HG02763 (cell line): Measurements from ENCODE around the gene TMEM150C.
A peak's percentile ranks its signal among the peaks of the same experiment; 100 is the strongest.
"Not testable (repeated sequence)": the region's sequence is repeated elsewhere in the genome, so short reads cannot be mapped to it uniquely, and the experiment has no call there.

ENCODE experiments used
- ATAC-seq: cut with Tn5 transposase; IDR thresholded peaks from one replicate; pipeline ENCODE4 v1.9.1; 2021; ENCODE audit warnings: mild to moderate bottlenecking, moderate library complexity; ENCODE audit not compliant: unreplicated experiment

The TMEM150C gene

DNA sequence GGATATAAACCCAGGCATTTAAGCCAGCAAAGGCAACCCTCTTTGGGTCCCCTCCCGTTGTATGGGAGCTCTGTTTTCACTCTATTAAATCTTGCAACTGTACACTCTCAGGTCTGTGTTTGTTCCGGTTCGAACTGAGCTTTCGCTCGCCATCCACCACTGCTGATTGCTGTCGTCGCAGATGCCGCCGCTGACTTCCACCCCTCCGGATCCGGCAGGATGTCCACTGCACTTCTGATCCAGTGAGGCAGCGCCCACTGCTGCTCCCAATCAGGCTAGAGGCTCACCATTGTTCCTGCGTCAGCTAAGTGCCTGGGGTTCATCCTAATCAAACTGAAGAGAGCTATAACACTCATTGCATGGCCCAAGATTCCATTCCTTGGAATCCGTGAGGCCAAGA is 82.2 kb downstream of the TMEM150C start:
- ATAC-seq: no peak

DNA sequence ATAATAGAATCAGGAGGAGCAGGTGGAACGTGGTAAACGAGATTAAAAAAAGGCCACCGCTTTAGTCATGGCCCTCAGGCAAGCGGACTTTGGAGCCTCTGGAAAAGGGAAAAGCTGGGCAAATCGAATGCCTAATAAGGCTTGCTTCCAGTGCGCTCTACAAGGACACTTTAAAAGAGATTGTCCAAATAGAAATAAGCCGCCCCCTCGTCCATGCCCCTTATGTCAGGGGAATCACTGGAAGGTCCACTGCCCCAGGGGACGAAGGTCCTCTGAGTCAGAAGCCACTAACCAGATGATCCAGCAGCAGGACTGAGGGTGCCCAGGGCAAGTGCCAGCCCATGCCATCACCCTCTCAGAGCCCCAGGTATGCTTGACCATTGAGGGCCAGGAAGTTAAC is 84.3 kb downstream of the TMEM150C start:
- ATAC-seq: not testable (repeated sequence)

DNA sequence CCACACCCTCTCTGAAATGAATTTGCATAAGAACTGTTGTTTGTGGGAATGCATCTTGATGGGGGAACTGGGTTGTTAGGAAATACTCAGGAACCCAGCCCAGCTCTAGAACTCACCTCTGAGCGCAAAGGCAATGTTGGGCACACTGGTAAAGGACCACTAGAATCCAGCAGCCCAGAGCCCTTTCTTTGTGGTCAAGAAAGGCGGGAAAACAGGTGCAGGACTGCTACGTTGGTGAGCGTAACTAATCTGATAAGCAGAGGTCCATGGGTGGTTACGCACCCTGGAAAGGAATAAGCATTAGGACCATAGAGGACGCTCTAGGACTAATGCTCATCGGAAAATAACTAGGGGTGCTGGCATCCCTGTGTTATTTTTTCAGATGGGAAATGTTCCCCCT is 85.9 kb downstream of the TMEM150C start:
- not testable (repeated sequence) for ATAC-seq

DNA sequence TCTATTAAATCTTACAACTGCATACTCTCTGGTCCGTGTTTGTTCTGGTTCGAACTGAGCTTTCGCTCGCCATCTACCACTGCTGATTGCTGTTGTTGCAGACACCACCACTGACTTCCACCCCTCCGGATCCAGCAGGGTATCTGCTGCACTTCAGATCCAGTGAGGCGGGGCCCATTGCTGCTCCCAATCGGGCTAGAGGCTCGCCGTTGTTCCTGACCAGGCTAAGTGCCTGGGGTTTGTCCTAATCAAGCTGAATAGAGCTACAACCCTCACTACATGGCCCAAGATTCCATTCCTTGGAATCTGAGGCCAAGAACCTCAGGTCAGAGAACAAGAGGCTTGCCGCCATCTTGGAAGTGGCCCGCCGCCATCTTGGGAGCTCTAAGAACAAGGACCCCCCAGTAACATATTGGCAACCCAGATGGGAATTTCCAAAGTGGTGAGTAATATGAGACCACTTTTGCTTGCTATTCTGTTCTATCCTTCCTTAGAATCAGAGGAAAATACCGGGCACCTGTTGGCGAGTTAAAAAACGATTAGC is 88.1 kb downstream of the TMEM150C start:
- ATAC-seq: no peak

DNA sequence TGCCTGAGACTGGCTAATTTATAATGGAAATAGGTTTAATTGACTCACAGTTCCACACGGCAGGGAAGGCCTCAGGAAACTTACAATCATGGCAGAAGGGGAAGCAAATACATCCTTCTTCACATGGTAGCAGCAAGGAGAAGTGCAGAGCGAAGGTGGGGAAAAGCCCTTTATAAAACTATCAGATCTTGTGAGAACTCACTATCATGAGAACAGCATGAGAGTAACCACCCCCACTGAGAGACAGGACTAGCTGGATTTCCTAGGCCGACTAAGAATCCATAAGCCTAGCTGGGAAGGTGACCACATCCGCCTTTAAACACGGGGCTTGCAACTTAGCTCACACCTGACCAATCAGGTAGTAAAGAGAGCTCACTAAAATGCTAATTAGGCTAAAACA is 88.7 kb downstream of the TMEM150C start:
- ATAC-seq: not testable (repeated sequence)

DNA sequence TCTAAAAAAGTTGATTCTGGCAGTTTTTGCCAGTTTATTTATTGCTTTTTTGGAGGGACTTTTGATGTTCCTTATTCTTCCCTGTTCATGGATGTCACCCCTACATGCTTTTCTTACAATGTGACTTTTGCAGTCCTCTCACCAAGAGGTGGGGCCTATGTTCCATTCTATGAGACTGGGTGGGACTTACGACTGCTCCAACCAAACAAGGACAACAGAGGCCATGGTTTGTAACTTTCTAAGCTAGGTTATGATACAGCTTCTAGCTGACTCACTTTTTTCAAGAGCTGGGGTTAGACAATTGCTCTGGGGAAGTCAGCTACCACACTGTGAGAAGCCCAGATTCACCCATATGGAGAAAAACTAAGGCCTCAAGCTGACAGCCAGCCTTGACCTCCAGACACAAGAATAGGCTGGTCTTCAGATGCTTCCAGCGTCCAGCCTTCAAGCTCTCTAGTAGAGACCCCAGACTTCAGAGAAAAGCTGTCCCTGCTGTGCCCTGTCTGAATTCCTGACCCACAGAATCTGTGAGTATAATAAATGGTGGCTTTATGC is 91.9 kb downstream of the TMEM150C start:
- ATAC-seq: no peak

DNA sequence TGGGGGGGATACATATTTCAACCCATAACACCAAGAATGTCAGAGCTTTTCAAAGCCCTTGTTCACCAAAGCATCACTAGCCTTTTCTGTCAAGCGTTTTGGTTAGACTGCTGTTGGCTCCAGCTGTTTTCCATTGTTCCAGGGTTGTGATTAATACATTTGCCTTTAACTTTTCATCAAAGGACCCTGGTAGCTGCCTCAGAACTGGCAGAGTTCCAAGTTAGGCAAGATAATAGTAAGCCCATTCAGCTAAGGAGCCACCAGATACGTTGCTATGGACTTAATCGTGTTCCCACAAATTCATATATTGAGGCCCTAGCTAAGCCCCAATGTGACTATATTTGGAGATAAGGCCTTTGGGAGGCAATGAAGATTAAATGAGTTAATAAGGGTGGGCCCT is 94.3 kb downstream of the TMEM150C start:
- no peak for ATAC-seq

DNA sequence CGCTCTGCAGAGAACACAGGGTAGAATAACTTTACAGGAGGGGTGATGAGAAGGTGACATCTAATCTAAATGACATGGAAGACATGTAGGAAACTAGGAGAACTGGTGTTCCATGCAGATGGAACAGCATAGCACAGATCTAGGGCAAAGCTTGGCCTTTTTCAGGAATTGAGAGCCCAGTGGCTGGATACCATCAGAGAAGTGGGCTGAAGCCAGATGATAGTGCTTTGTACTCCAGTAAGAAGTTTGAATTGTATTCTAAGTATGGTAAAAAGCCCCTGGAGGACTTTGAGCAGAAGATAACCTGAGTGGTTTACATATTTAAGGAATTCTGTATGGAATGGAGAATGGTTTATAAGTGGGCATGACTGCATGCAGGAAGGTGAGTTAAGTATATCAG is 98.6 kb downstream of the TMEM150C start:
- ATAC-seq: no peak

DNA sequence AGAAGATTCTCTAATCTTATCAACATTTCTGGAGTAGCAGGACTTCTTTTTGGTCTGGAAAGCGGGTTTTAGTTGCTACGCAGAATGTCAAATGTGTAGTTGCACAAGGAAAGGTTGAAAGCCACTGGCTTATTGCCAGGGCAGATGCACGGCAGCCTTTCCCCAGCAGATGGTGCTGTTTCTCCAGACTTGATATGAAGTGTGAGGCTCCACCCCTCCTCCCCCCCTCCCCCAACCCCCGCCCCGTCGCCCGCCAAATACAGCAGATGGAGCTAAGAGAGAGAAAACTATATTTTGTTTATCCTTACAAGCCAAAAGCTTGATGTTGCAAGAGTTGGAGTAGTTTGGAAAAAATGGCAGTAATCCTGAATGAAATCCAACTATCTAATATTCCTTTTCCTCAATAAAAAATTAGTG is 99.4 kb downstream of the TMEM150C start:
- ATAC-seq: peak; percentile 65

DNA sequence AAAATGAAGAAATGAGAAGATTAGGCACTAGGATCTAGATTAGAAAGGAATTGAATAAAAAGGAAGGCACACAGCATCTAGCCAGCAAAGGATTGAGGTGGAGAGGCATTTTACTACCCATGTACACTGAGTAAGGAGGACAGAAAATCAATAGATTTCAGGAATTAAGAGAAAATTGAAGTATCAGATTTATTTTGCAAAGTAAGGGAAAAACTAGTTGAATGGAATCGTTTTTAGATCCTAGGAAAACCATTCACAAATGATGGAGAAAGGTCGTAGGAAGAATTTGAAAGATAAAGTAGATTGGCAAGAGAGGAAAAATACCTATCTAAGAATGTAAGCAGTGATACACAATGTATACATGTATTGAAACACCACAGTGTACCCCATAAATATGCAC is 100.1 kb downstream of the TMEM150C start:
- no peak for ATAC-seq

DNA sequence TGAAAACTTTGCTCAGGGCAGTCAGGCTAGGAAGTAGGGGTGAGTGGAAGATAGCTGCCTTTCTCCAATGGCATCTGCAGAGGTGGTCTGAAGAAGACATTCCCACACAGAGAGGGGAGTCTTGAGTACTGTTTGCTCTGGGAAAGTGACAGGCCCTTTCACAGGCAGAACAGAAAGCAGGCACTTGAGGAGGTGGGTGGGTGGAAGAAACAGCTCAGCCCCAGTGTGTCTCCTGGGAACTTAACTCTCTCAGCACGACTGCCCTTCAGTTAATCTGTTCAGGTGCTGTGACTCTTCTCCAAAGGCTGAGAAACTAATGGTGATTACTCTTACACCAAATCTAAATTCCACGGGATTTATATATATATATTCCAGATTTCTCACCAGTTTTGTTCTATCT is 103.1 kb downstream of the TMEM150C start:
- ATAC-seq: no peak

DNA sequence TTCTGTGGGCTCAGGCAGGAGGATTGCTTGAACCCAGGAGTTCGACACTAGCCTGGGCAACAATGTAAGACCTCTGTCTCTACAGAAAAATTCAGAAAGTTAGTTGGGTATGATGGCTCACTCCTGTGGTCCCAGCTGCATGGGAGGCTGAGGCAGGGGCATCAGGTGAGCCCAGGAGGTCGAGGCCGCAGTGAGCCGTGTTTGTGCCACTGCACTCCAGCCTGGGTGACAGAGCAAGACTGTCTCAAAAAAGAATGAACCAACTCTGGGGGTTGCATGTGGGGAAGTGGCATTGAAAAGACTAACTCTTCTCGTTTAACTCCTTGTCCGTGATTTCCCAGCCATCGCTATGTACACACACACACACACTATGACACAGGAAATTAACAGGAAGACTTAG is 104.5 kb downstream of the TMEM150C start:
- ATAC-seq: no peak

DNA sequence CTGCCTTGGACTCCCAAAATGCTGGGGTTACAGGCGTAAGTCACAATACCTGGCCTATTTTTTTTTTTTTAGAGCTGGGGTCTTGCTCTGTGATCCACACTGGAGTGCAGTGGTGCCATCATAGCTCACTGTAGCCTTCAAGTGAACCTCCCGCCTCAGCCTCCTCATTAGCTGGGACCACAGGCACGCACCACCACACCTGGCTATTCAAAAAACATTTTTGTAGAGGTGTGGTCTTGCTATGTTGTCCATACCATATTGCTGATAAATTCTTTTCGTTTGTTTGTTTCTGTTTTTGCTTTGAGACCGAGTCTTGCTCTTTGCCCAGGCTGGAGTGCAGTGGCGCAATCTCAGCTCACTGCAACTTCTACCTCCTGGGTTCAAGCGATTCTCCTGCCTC is 109.8 kb downstream of the TMEM150C start:
- ATAC-seq: no peak

DNA sequence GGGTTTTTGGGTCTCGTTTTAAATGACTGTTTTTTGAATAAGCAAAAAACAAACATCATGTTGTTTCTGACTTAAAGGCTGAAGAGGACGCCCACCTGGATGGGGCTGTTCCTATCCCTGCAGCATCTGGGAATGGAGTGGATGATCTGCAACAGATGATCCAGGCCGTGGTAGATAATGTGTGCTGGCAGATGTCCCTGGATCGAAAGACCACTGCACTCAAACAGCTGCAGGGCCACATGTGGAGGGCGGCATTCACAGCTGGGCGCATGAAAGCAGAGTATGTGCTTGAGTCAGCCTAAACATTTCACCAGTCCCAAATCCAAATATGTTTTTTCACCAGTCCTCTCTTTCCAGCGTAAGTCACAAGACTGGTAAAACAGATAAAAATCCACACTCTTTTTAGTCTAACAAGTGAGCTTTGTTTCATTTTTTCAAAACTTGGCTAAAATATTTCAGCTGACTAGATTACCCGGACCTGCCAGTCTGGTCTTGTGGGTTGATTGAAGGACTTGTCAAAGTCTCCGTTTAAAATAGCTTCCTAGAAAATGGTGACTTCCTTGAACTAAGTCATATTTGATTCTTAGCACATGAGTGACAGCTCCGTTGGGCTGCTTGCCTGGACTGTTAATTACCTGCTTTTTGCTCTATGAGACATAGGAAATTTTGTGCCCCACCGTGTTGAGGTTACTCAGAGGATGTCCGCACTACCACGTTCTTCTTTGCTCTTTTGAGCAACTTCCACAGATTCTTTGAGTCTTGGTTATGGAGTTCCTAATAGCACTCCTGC is 110.6 kb downstream of the TMEM150C start:
- ATAC-seq: no peak

DNA sequence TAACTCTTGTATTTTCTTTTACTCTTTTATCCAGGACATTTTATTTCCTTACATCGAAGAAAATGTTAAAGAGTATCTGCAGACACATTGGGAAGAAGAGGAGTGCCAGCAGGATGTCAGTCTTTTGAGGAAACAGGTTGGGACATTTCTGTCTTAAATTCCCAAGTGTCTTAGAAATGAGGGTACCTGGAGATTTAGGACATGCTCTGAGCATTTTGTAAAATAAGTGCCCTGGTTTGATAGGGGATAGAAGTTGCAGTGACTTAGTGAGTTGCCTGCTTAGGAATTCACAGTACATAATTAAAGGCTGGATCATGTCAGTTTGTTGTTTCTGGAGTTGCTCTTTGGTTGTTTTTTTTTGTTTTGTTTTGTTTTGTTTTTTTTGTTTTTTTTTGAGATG is 113.9 kb downstream of the TMEM150C start:
- no peak for ATAC-seq

DNA sequence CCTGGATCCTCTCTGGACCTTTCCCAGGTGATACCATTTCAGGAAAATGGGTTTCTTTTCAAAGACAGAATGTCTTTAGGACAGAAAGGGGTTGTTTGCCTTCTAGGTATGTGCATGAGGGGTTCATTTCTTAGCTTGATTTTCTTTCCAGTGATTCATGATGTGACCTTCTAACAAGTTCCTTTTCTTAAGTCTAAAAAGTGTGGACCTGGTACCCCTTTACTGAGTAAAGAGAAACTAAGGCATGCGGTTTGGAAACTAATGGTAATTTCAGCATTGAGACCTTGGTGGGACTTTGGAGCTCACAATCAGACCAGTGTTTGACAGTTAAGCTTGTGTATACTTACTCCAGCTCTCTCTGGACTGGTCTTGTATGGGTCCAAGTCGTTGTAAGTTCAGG is 122.7 kb downstream of the TMEM150C start:
- no peak for ATAC-seq

DNA sequence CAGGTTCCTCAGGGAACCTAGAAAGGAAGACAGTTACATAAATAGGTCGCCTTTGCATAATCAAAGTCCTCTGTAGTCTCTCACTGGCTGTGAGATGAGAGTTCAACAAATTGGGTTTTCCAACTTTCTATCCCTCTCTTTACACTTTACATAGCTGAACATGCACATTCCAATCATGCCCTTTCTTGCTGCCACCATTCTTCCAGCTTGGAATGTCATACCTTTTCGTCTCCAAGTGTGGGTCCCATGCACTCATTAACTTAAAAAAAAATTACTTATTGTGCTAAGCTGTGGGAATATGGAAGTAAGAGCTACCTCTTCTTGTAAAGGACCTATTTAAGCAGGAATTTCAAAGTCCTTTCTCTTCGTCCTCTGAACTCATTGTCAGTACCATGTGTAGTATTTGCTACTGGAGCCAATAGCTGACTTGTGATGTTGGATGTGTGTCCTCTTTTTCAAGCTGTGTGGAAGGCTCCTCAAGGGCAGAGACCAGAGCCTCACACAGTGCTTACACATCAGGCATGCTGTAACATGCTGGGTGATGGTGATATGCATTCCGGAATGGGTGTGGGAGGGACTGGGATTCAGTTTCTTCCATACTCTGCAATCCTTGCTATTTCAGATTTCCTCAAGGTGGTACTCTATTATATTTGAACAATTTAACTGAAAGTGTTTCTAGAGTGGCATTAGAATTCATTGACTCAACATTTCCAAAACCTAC is 124.3 kb downstream of the TMEM150C start:
- ATAC-seq: no peak

DNA sequence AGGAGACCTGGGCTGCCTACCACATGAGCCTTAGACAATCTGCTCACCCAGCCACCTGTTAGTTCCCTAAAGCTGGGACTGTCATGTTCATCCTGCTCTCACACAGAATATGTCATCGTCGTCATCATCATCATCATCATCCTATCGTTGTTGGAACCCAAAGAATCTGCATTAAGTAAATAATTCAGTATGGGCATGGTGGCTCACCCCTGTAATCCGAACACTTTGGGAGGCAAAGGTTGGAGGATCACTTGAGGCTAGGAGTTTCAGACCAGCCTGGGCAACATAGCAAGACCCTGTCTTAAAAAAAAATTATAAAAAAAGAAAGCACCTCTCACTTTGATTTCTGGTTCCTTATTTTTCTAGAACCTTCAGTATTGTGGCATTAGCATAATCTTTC is 125.0 kb downstream of the TMEM150C start:
- ATAC-seq: no peak

DNA sequence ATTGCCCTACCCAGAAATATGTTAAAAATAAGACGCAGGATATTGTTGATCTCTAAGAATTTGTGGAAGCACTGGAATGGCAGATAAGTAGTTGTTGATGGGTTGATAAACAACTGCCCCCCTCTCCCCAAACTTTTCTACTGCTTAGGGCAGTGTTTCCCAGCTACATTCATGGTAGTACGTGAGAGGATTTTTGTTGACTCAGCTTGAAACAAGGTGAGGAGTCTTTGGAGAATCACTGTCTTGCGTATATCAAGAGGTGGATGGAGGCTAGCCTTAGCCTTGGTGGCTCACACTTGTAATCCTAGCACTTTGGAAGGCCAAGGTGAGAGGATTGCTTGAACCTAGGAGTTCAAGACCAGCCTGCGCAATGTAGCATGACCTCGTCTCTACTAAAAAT is 125.7 kb downstream of the TMEM150C start:
- no peak for ATAC-seq

DNA sequence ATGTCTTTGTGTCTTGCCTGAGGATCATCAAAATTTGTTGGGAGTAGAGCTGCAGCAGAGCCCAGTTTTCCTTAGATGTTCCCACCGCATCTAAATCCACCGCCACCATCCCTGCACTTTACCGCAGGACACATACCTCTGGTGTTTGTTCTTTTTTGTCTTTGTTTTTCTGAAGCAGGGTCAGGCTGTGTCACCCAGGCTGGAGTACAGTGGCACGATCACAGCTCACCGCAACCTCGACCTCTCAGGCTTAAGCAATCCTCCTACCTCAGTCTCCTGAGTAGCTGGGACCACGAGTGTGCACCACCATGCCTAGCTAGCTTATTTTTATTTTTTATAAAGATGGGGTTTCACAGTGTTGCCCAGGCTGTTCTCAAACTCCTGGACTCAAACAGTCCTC is 126.8 kb downstream of the TMEM150C start:
- no peak for ATAC-seq

DNA sequence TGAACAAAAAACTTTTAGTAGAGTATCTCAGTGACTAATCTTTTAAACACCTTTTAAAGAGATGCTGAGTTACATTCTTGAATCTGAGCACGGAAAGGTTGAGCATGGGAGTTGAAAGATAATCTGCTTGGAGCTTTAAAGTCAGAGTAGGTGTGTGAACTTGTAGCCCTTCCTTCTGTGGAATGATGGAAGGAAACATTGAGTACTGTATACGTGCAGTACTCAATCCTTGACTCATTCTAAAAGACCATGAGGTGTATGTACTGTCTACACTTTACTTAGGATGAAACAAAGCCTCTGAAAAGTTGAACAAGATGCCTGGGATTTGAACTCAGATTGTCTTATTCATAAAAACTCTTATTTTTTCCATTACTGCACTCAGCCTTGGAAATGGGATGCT is 128.0 kb downstream of the TMEM150C start:
- no peak for ATAC-seq
